Measurements from ENCODE around the gene CSMD2.

The CSMD2 gene

DNA sequence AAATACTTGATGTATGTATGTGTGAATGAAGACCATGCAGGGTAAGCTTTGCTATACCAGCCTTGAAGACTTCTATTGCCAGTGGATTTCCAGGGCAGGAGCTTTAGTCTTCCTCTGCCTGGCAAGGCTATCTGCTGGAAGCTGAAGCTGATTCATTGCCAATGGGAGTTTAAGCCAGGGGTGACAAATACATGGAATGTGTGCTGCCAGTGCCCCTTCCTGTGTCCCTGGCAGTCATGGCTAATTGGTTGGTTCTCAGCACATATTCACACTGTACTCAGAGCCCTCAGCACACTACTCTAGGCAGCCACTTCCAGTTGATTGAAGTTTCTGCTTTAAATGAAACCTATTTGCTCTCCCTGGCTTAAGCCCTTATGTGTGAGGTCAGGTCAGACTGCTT lies 691.1 kb downstream of the CSMD2 start:
- in situ Hi-C loops (cut with MboI; ENCODE audit: low sequenced_read_pairs), result no loop called here

DNA sequence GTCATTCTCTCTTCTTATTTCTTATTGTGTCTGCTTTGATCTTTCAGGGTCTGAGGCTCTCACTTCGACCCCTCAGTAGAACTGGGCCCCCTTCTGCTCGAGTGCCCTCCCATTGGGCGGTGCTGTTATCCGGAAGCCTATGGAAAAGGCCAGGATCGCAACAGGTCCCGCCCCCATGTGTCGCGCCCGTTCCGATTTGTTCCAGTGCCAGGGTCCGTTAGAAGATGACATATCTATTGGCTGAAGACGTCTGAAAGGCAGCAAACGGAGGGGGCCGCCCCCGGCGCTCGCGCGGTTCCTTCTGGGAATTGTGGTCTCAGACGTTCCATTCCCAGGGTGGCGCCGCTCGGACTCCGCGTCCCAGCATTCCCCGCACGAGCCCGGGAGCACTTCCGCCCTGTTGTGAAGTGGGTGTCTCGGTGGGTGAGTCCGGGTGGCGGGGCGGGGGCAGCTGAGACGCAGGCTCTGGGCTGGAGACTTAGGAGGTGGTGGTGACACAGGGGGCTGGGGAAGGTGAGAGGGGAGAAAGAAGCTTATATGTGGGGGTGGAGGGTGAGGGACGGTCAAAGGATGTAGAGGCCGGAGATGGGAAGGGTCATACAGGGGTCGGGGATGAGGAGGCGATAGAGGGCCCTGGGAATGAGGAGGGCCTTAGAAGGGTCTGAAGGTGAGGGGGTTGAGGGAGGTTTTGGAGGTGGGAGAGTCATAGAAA lies 692.6 kb downstream of the CSMD2 start, which contains the start of gene ZSCAN20:
Gene ZSCAN20, plus strand, starts transcription at position 377 of the 712 bp plus-strand sequence. CDS start 6,644 bp downstream, outside the sequence.
- in situ Hi-C loops (cut with MboI; ENCODE audit: low sequenced_read_pairs), result no loop called here

DNA sequence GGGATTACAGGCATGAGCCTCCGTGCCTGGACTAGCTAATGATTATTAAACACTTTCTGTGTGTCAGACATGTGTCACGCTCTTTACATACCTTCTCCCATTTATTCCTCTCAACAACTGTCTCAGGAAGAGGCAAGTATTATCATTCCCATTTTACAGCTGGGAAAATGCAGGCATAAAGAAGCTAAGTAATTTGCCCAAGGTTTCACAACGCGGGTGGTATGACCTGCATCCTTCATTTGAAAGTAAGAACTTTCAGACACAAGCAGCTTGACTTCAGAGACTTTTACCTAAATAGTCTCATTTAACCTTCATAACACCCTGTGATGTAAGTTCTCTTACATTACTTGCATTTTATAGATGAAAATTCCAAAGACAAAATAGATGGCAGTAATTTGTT lies 693.6 kb downstream of the CSMD2 start:
- in situ Hi-C loops (cut with MboI; ENCODE audit: low sequenced_read_pairs), result no loop called here

DNA sequence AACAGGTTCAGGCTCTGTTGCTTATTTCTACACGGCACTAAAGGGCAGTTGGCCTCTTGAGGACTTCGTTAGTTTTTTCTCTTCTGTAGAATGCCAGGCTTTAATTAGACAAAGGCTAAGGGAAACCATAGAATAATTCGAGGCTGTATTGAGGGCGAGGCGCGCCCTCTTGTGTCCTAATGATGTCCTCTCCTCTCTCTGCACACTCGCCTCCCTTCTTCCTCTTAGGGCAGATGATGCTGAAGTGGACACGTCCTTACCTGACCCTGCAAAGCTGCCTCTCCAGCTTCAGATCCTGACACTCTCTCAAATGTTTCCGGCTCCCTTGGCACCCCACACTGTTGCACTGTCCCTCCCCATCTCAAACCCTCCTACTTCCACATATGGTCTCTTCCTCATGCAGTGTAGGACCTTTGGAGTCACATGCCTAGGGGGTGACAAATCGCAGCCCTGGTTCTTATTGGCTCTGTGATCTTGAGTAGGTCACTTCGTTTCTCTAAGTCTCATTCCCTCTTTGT lies 694.5 kb downstream of the CSMD2 start:
- in situ Hi-C loops (cut with MboI; ENCODE audit: low sequenced_read_pairs), result no loop called here

DNA sequence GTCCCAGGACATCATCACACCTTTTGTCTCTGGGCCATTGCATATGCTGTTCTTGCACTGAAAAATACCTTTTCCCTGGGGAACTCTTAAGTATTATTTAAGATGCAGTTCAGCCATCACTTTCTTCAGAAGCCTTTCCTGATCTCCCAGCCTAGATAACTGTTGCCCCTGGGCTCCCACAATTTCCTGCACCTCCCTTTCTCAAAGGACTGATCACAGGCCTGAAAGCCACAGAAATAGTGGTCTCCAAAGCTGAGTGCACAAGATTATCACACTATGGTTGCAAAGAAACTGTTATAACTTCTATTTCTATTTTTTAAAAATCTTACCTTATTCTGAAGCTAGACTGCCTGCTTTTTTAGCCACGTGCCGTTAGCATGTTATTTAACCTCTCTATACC lies 695.3 kb downstream of the CSMD2 start:
- in situ Hi-C loops (cut with MboI; ENCODE audit: low sequenced_read_pairs), result loop anchor here (10.0 kb wide), 2 partner anchors 185 to 345 kb away; no protein-coding TSS in a partner anchor

DNA sequence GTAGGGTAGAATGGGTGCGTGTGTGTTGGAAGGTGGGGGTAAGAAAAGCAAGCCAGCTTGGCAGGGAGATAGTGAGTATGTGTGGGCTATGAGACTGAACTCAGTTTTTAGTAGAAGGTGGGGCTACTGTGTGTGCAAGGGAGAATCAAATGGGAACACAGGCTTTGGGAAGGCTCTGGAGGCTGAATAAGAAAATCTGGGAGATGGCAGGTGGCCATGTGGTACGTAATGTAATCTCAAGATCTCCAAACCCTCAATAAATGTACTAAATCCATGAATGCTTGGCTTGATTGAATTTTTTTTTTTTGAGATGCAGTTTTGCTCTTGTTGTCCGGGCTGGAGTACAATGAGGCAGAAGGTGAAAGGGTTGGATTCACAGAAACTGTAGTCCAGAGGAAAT lies 696.1 kb downstream of the CSMD2 start:
- in situ Hi-C loops (cut with MboI; ENCODE audit: low sequenced_read_pairs), result loop anchor here (10.0 kb wide), 2 partner anchors 184 to 344 kb away; no protein-coding TSS in a partner anchor

DNA sequence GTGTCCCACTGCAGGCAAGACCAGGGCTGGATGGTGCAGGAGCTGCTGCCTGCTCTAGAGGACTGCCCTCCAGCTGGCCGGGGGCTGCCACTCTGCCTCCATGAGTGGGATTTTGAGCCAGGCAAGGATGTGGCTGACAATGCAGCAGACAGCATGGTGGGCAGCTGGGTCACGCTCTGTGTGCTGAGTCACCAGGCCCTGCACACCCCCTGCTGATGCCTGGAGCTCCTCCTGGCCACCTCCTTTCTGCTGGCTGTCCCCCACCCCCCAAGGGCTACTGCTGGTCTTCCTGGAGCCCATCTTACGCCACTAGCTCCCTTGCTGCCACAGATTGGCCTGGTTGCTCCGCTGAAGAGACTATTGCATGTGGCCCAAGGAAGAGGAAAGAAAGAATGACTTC lies 696.5 kb downstream of the CSMD2 start:
- in situ Hi-C loops (cut with MboI; ENCODE audit: low sequenced_read_pairs), result loop anchor here (10.0 kb wide), 2 partner anchors 184 to 344 kb away; no protein-coding TSS in a partner anchor

DNA sequence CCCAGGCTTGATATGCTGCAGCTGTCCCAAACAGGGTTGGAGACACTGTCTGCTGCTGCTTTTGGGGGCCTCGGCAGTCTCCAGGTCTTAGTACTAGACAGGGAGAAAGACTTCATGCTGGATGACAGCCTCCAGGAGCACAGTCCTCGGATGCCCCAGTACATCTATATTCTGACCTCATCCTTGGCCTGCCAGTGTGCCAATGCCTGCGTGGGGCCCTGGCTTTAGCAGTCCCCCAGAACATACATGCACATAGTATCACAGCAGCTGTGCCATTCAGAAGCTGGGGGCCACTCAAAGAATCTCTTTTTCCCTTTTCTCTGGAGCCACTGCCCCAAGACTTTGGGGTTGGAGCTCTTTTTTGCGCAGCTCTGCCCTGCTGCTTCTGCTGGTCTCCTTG lies 697.0 kb downstream of the CSMD2 start:
- in situ Hi-C loops (cut with MboI; ENCODE audit: low sequenced_read_pairs), result loop anchor here (10.0 kb wide), 2 partner anchors 183 to 343 kb away; no protein-coding TSS in a partner anchor

DNA sequence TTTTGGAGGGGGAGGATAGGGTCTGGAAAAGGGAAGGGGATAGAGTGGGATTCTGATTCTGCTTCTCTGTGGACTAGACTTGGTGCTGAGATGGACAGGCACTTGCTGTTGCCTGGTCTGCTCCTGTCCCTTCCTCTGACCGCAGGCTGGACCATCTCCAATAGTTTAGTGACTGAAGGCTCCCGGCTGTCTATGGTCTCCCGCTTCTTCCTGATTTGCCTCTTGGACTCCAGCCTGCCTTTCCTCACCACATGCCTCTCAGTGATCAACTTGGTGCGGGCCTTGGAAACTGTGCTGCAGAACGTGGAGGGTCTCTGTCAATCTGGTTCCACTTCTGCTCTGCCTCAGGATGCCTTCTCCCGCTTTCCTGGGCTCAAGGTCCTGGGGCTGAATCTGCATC lies 698.9 kb downstream of the CSMD2 start:
- in situ Hi-C loops (cut with MboI; ENCODE audit: low sequenced_read_pairs), result loop anchor here (10.0 kb wide), 2 partner anchors 181 to 341 kb away; no protein-coding TSS in a partner anchor

DNA sequence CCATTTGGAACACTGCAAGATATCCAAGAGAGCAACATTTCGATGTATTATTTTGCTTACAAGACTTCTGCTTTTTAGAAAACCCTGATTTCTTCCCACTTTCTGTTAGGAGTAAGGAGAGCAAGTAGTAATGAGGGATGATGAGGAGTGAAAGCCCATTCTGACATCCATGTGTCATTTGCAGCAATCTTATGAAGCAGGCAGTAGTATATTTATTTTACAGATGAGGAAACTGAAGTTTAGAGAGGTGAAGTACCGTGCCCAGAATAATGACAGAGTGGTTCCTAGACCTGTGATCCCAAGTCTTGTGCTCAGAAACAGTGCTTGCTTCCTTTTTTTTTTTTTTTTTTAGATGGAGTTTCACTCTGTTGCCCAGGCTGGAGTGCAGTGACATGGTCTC lies 699.7 kb downstream of the CSMD2 start:
- in situ Hi-C loops (cut with MboI; ENCODE audit: low sequenced_read_pairs), result loop anchor here (10.0 kb wide), 2 partner anchors 181 to 341 kb away; no protein-coding TSS in a partner anchor

DNA sequence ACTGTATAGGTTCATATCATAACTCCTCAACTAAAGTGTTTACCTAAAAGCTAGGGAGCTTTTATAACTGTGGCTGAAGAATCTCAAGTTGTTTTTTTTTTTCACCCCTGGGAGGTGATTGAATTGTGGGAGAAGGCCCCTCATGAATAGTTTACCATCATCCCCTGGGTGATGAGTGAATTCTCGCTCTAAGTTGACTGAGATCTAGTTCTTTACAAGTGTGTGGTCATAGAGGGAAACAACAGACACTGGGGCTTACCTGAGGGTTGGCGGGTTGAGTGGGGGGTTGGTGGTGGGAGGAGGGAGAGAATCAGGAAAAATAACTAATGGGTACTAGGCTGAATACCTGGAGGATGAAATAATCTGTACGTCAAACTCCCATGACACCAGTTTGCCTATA lies 700.5 kb downstream of the CSMD2 start:
- in situ Hi-C loops (cut with MboI; ENCODE audit: low sequenced_read_pairs), result loop anchor here (10.0 kb wide), 2 partner anchors 180 to 340 kb away; no protein-coding TSS in a partner anchor
